ENCODE measurements around the gene RSPRY1.

The RSPRY1 gene

GRCh38 chr16:57192146-57192545 lies 6.0 kb downstream of the RSPRY1 start:
- Histone ChIP-seq H2AFZ (ENCODE audit: low read length) (no peak overlapping the region), H3K4me1 (ENCODE audit: low read length) (peaks cover 22% of the 10 kb centered on the region; the same call in 1 of the 2 replicates), H3K27ac (ENCODE audit: low read length) (no peak overlapping the region), H4K20me1 (ENCODE audit: insufficient read depth, low read length) (no peaks in the 10 kb centered on the region), H3K9me3 (replicated peaks; ENCODE audit: insufficient read depth, low read length) (no peaks in the 10 kb centered on the region), H3F3A (ENCODE audit: insufficient read depth, low read length) (peaks cover 13% of the 10 kb centered on the region), H3K79me2 (ENCODE audit: low read length) (peaks cover 84% of the 10 kb centered on the region), H3K4me3 (ENCODE audit: low read length) (no peak overlapping the region), H3K27me3 (replicated peaks; ENCODE audit: insufficient read depth, low read length) (no peaks in the 10 kb centered on the region), H3K36me3 (replicated peaks; ENCODE audit: insufficient read depth, low read length) (no peaks in the 10 kb centered on the region), H3K4me2 (ENCODE audit: low read depth, low read length) (no peak overlapping the region), H3K9ac (ENCODE audit: low read length) (no peak overlapping the region), H3K9me2 (replicated peaks; ENCODE audit: insufficient read depth, low read length) (no peaks in the 10 kb centered on the region)
- DNase-seq = no peak
- no peak for TF ChIP-seq CTCF (IDR thresholded peaks at IDR 0.05; ENCODE audit: low read length)
- TF ChIP-seq EZH2phosphoT487 (IDR thresholded peaks at IDR 0.05; ENCODE audit: low read length) = no peak
- TF ChIP-seq EZH2 (optimal IDR thresholded peaks at IDR 0.05; ENCODE audit: low read depth, low read length) = no peak

- Histone ChIP-seq H3K79me2 (ENCODE audit: low read length) (peaks cover 84% of the 10 kb centered on the region), H3K36me3 (replicated peaks; ENCODE audit: insufficient read depth, low read length) (no peaks in the 10 kb centered on the region), H3K4me3 (ENCODE audit: low read length) (no peak overlapping the region), H4K20me1 (ENCODE audit: insufficient read depth, low read length) (no peaks in the 10 kb centered on the region), H3K4me1 (ENCODE audit: low read length) (peaks cover 22% of the 10 kb centered on the region; the same call in 1 of the 2 replicates), H3K9ac (ENCODE audit: low read length) (no peak overlapping the region), H3K27ac (ENCODE audit: low read length) (peak overlapping the region; percentile 20; the same call in 1 of the 2 replicates), H3F3A (ENCODE audit: insufficient read depth, low read length) (peaks cover 8% of the 10 kb centered on the region; the same call in 1 of the 2 replicates), H3K9me3 (replicated peaks; ENCODE audit: insufficient read depth, low read length) (no peaks in the 10 kb centered on the region), H3K9me2 (replicated peaks; ENCODE audit: insufficient read depth, low read length) (no peaks in the 10 kb centered on the region), H3K27me3 (replicated peaks; ENCODE audit: insufficient read depth, low read length) (no peaks in the 10 kb centered on the region), H2AFZ (ENCODE audit: low read length) (no peak overlapping the region), H3K4me2 (ENCODE audit: low read depth, low read length) (peak overlapping the region; percentile 20)
- TF ChIP-seq EZH2phosphoT487 (IDR thresholded peaks at IDR 0.05; ENCODE audit: low read length) = no peak
- TF ChIP-seq EZH2 (optimal IDR thresholded peaks at IDR 0.05; ENCODE audit: low read depth, low read length) = no peak
- TF ChIP-seq CTCF (IDR thresholded peaks at IDR 0.05; ENCODE audit: low read length) = no peak
- DNase-seq = peak; percentile 10
Measured at GRCh38 chr16:57192720-57193486, 6.8 kb downstream of the RSPRY1 start.

GRCh38 chr16:57194512-57194911 lies 8.4 kb downstream of the RSPRY1 start:
- Histone ChIP-seq H2AFZ (ENCODE audit: low read length) (no peak overlapping the region), H3K36me3 (replicated peaks; ENCODE audit: insufficient read depth, low read length) (no peaks in the 10 kb centered on the region), H3K27me3 (replicated peaks; ENCODE audit: insufficient read depth, low read length) (no peaks in the 10 kb centered on the region), H3K4me3 (ENCODE audit: low read length) (no peak overlapping the region), H3K79me2 (ENCODE audit: low read length) (peaks cover 73% of the 10 kb centered on the region), H3K4me2 (ENCODE audit: low read depth, low read length) (no peak overlapping the region), H3K9me3 (replicated peaks; ENCODE audit: insufficient read depth, low read length) (no peaks in the 10 kb centered on the region), H3K4me1 (ENCODE audit: low read length) (peaks cover 22% of the 10 kb centered on the region; the same call in 1 of the 2 replicates), H3K9me2 (replicated peaks; ENCODE audit: insufficient read depth, low read length) (no peaks in the 10 kb centered on the region), H3K27ac (ENCODE audit: low read length) (no peak overlapping the region), H3K9ac (ENCODE audit: low read length) (no peak overlapping the region), H3F3A (ENCODE audit: insufficient read depth, low read length) (peaks cover 8% of the 10 kb centered on the region; the same call in 1 of the 2 replicates), H4K20me1 (ENCODE audit: insufficient read depth, low read length) (no peaks in the 10 kb centered on the region)
- DNase-seq = no peak
- no peak for TF ChIP-seq CTCF (IDR thresholded peaks at IDR 0.05; ENCODE audit: low read length)
- no peak for TF ChIP-seq EZH2 (optimal IDR thresholded peaks at IDR 0.05; ENCODE audit: low read depth, low read length)
- no peak for TF ChIP-seq EZH2phosphoT487 (IDR thresholded peaks at IDR 0.05; ENCODE audit: low read length)

Measured in MM.1S (cell line).